ENCODE measurements around the gene FRAS1.

FRAS1 gene

GRCh38 chr4:78227411-78228057, 170.4 kb downstream of the FRAS1 start:
- Histone ChIP-seq H2AFZ (ENCODE audit: low read depth, low read length) (no peak overlapping the region), H4K20me1 (ENCODE audit: insufficient read depth, low read length) (no peaks in the 10 kb centered on the region), H3K9me3 (ENCODE audit: insufficient read depth, low read length, severe bottlenecking) (peaks cover 3% of the 10 kb centered on the region), H3K79me2 (ENCODE audit: insufficient read depth, low read length) (no peaks in the 10 kb centered on the region), H3K9ac (ENCODE audit: low read depth, low read length) (no peak overlapping the region), H3K36me3 (ENCODE audit: insufficient read depth, low read length) (no peaks in the 10 kb centered on the region), H3K4me1 (ENCODE audit: insufficient read depth, low read length) (no peaks in the 10 kb centered on the region), H3K4me2 (ENCODE audit: insufficient read depth, low read length) (no peak overlapping the region), H3K27me3 (ENCODE audit: insufficient read depth, low read length, poor library complexity) (peaks cover 3% of the 10 kb centered on the region), H3K4me3 (ENCODE audit: low read depth in 1 of 2, low read length in 2 of 2) (no peak overlapping the region), H3K27ac (ENCODE audit: low read length) (no peak overlapping the region)
- DNase-seq (no peak), ATAC-seq (ENCODE audit: insufficient read depth, low read depth) (no peak)
- TF ChIP-seq CTCF (IDR thresholded peaks at IDR 0.05; ENCODE audit: borderline replicate concordance, extremely low read depth, low read length, poor library complexity, severe bottlenecking) (no peak), EZH2 (IDR thresholded peaks at IDR 0.05; ENCODE audit: borderline replicate concordance, low read depth, low read length, severe bottlenecking) (no peak)

GRCh38 chr4:78235800-78236199, 178.7 kb downstream of the FRAS1 start:
- Histone ChIP-seq H3K9ac (ENCODE audit: low read depth, low read length) (no peak overlapping the region), H3K36me3 (ENCODE audit: insufficient read depth, low read length) (no peaks in the 10 kb centered on the region), H4K20me1 (ENCODE audit: insufficient read depth, low read length) (no peaks in the 10 kb centered on the region), H3K79me2 (ENCODE audit: insufficient read depth, low read length) (no peaks in the 10 kb centered on the region), H3K4me1 (ENCODE audit: insufficient read depth, low read length) (no peaks in the 10 kb centered on the region), H2AFZ (ENCODE audit: low read depth, low read length) (no peak overlapping the region), H3K4me3 (ENCODE audit: low read depth in 1 of 2, low read length in 2 of 2) (no peak overlapping the region), H3K27ac (ENCODE audit: low read length) (no peak overlapping the region), H3K4me2 (ENCODE audit: insufficient read depth, low read length) (no peak overlapping the region), H3K9me3 (ENCODE audit: insufficient read depth, low read length, severe bottlenecking) (no peaks in the 10 kb centered on the region), H3K27me3 (ENCODE audit: insufficient read depth, low read length, poor library complexity) (no peaks in the 10 kb centered on the region)
- no peak for DNase-seq
- TF ChIP-seq CTCF (IDR thresholded peaks at IDR 0.05; ENCODE audit: borderline replicate concordance, extremely low read depth, low read length, poor library complexity, severe bottlenecking), result no peak
- no peak for ATAC-seq (ENCODE audit: insufficient read depth, low read depth)

- Histone ChIP-seq H3K27me3 (ENCODE audit: insufficient read depth, low read length, poor library complexity) (no peaks in the 10 kb centered on the region), H3K4me1 (ENCODE audit: insufficient read depth, low read length) (no peaks in the 10 kb centered on the region), H3K79me2 (ENCODE audit: insufficient read depth, low read length) (no peaks in the 10 kb centered on the region), H3K4me3 (ENCODE audit: low read depth in 1 of 2, low read length in 2 of 2) (no peak overlapping the region), H3K9ac (ENCODE audit: low read depth, low read length) (no peak overlapping the region), H3K9me3 (ENCODE audit: insufficient read depth, low read length, severe bottlenecking) (no peaks in the 10 kb centered on the region), H3K27ac (ENCODE audit: low read length) (no peak overlapping the region), H4K20me1 (ENCODE audit: insufficient read depth, low read length) (no peaks in the 10 kb centered on the region), H3K36me3 (ENCODE audit: insufficient read depth, low read length) (no peaks in the 10 kb centered on the region), H2AFZ (ENCODE audit: low read depth, low read length) (no peak overlapping the region), H3K4me2 (ENCODE audit: insufficient read depth, low read length) (no peak overlapping the region)
- ATAC-seq (ENCODE audit: insufficient read depth, low read depth), result no peak
- TF ChIP-seq CTCF (IDR thresholded peaks at IDR 0.05; ENCODE audit: borderline replicate concordance, extremely low read depth, low read length, poor library complexity, severe bottlenecking) (no peak), EZH2 (IDR thresholded peaks at IDR 0.05; ENCODE audit: borderline replicate concordance, low read depth, low read length, severe bottlenecking) (no peak)
- no peak for DNase-seq
These were observed 180.2 kb downstream of the FRAS1 start for GRCh38 chr4:78237360-78237759.

- H3K79me2 ChIP-seq (ENCODE audit: insufficient read depth, low read length), result no peaks in the 10 kb centered on the region
- H3K9ac ChIP-seq (ENCODE audit: low read depth, low read length), result no peak overlapping the region
- no peak for TF ChIP-seq CTCF (IDR thresholded peaks at IDR 0.05; ENCODE audit: borderline replicate concordance, extremely low read depth, low read length, poor library complexity, severe bottlenecking)
- TF ChIP-seq EZH2 (IDR thresholded peaks at IDR 0.05; ENCODE audit: borderline replicate concordance, low read depth, low read length, severe bottlenecking), result no peak
- no peak overlapping the region for H3K4me3 ChIP-seq (ENCODE audit: low read depth in 1 of 2, low read length in 2 of 2)
- no peaks in the 10 kb centered on the region for H4K20me1 ChIP-seq (ENCODE audit: insufficient read depth, low read length)
- no peak overlapping the region for H3K4me2 ChIP-seq (ENCODE audit: insufficient read depth, low read length)
- ATAC-seq (ENCODE audit: insufficient read depth, low read depth), result no peak
- no peak overlapping the region for H3K27ac ChIP-seq (ENCODE audit: low read length)
- H3K36me3 ChIP-seq (ENCODE audit: insufficient read depth, low read length), result no peaks in the 10 kb centered on the region
- DNase-seq, result no peak
- no peaks in the 10 kb centered on the region for H3K4me1 ChIP-seq (ENCODE audit: insufficient read depth, low read length)
- no peaks in the 10 kb centered on the region for H3K9me3 ChIP-seq (ENCODE audit: insufficient read depth, low read length, severe bottlenecking)
- no peak overlapping the region for H2AFZ ChIP-seq (ENCODE audit: low read depth, low read length)
- H3K27me3 ChIP-seq (ENCODE audit: insufficient read depth, low read length, poor library complexity), result peaks cover 5% of the 10 kb centered on the region
These were observed 184.9 kb downstream of the FRAS1 start for GRCh38 chr4:78242071-78242470.

All from DND-41 (cell line).